ENCODE results near the gene SGMS1.

The SGMS1 gene

DNA sequence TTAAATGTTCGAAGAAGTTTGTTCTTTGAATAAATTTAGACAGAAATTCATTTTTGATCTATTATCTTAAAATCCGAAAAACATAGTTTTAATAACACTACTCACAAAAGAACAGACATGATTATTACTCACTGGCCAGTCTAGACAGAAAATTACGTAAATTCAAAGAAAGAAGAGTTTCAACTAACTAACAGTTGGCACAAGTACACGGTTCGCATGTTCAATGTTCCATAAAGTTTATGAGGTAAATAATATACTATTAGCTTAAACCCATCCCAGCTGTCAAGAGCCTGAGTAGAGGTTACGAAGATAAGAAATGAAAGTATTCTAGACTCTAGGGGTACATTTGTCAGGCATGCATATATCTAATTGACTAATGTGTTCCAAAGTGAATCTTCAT, 220.7 kb downstream of the SGMS1 start:
- no peaks in the 10 kb centered on the region for H3K79me2 ChIP-seq (ENCODE audit: low read length)
- H3K4me2 ChIP-seq (ENCODE audit: low read length) = no peak overlapping the region
- no peaks in the 10 kb centered on the region for H4K20me1 ChIP-seq (ENCODE audit: insufficient read depth, low read length)
- H2AFZ ChIP-seq (ENCODE audit: low read depth, low read length) = no peak overlapping the region
- no peak overlapping the region for H3K4me3 ChIP-seq (ENCODE audit: low read length)
- no peak for TF ChIP-seq EZH2phosphoT487 (IDR thresholded peaks at IDR 0.05; ENCODE audit: low read depth)
- TF ChIP-seq, protein P1, sequence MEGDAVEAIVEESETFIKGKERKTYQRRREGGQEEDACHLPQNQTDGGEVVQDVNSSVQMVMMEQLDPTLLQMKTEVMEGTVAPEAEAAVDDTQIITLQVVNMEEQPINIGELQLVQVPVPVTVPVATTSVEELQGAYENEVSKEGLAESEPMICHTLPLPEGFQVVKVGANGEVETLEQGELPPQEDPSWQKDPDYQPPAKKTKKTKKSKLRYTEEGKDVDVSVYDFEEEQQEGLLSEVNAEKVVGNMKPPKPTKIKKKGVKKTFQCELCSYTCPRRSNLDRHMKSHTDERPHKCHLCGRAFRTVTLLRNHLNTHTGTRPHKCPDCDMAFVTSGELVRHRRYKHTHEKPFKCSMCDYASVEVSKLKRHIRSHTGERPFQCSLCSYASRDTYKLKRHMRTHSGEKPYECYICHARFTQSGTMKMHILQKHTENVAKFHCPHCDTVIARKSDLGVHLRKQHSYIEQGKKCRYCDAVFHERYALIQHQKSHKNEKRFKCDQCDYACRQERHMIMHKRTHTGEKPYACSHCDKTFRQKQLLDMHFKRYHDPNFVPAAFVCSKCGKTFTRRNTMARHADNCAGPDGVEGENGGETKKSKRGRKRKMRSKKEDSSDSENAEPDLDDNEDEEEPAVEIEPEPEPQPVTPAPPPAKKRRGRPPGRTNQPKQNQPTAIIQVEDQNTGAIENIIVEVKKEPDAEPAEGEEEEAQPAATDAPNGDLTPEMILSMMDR (IDR thresholded peaks at IDR 0.05; ENCODE audit: low read depth, low read length) = no peak
- H3K27me3 ChIP-seq (ENCODE audit: low read depth, low read length) = no peaks in the 10 kb centered on the region
- H3K9me3 ChIP-seq (ENCODE audit: insufficient read depth, low read length) = no peaks in the 10 kb centered on the region
- H3K9ac ChIP-seq (ENCODE audit: low read length) = no peak overlapping the region
- H3K27ac ChIP-seq (ENCODE audit: low read length) = no peak overlapping the region
- no peaks in the 10 kb centered on the region for H3K4me1 ChIP-seq (ENCODE audit: low read length)
- H3K36me3 ChIP-seq (replicated peaks; ENCODE audit: low read depth, low read length) = peaks cover 5% of the 10 kb centered on the region

DNA sequence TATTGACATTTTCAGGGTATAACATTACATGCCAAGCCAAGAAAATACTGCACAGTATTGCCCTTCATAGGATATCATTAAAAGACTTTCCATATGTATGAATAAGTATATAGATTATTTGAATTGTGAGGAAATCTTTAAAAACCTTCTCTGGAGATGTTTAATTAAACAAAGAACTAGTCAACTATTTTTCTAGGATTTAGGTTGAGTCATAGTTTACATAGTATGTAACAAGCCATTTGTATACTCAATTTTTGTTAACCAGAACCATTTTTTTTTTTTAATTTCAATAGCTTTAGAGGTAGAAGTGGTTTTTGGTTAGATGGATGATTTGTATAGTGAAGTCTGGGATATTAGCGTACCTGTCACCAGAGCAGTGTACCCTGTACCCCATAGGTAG, 221.3 kb downstream of the SGMS1 start:
- no peak overlapping the region for H3K4me3 ChIP-seq (ENCODE audit: low read length)
- H3K4me1 ChIP-seq (ENCODE audit: low read length) = peaks cover under 1% of the 10 kb centered on the region; the same call in 1 of the 2 replicates
- no peak overlapping the region for H3K27ac ChIP-seq (ENCODE audit: low read length)
- H3K36me3 ChIP-seq (replicated peaks; ENCODE audit: low read depth, low read length) = peaks cover 5% of the 10 kb centered on the region
- H2AFZ ChIP-seq (ENCODE audit: low read depth, low read length) = no peak overlapping the region
- no peaks in the 10 kb centered on the region for H4K20me1 ChIP-seq (ENCODE audit: insufficient read depth, low read length)
- H3K4me2 ChIP-seq (ENCODE audit: low read length) = no peak overlapping the region
- no peak overlapping the region for H3K9ac ChIP-seq (ENCODE audit: low read length)
- H3K79me2 ChIP-seq (ENCODE audit: low read length) = no peaks in the 10 kb centered on the region
- no peaks in the 10 kb centered on the region for H3K27me3 ChIP-seq (ENCODE audit: low read depth, low read length)
- TF ChIP-seq EZH2phosphoT487 (IDR thresholded peaks at IDR 0.05; ENCODE audit: low read depth) = no peak
- TF ChIP-seq, protein P1 (IDR thresholded peaks at IDR 0.05; ENCODE audit: low read depth, low read length) = no peak
- no peaks in the 10 kb centered on the region for H3K9me3 ChIP-seq (ENCODE audit: insufficient read depth, low read length)

DNA sequence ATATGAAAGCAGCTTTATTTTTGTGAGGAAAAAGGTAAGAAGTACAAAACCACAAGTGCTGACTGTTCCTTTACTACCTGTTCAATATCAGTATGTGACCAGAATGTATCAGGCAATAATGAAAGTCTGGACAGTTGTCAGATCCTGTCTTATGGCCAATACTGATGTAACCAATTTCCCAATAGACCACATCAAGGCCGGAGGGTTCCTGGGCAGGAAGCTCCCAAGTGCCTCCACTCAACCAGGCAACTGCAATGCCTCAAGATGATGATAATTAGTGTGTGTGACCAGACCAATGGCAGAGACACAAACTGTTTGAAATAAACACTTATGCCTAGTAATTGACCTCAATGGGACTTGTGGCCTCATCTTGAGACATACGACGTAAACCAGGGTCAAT, 223.1 kb downstream of the SGMS1 start:
- peaks cover 14% of the 10 kb centered on the region; the same call in 1 of the 2 replicates for H4K20me1 ChIP-seq (ENCODE audit: insufficient read depth, low read length)
- H2AFZ ChIP-seq (ENCODE audit: low read depth, low read length) = no peak overlapping the region
- H3K9me3 ChIP-seq (ENCODE audit: insufficient read depth, low read length) = no peaks in the 10 kb centered on the region
- no peak overlapping the region for H3K4me2 ChIP-seq (ENCODE audit: low read length)
- 0 out of 2 replicates have a peak, but pooled peaks cover 4% of the 10 kb centered on the region for H3K79me2 ChIP-seq (ENCODE audit: low read length)
- no peaks in the 10 kb centered on the region for H3K27me3 ChIP-seq (ENCODE audit: low read depth, low read length)
- no peak overlapping the region for H3K4me3 ChIP-seq (ENCODE audit: low read length)
- H3K27ac ChIP-seq (ENCODE audit: low read length) = no peak overlapping the region
- peaks cover 18% of the 10 kb centered on the region for H3K4me1 ChIP-seq (ENCODE audit: low read length)
- TF ChIP-seq, protein P1 (IDR thresholded peaks at IDR 0.05; ENCODE audit: low read depth, low read length) = no peak
- no peak for TF ChIP-seq EZH2phosphoT487 (IDR thresholded peaks at IDR 0.05; ENCODE audit: low read depth)
- no peak overlapping the region for H3K9ac ChIP-seq (ENCODE audit: low read length)
- H3K36me3 ChIP-seq (replicated peaks; ENCODE audit: low read depth, low read length) = no peaks in the 10 kb centered on the region

DNA sequence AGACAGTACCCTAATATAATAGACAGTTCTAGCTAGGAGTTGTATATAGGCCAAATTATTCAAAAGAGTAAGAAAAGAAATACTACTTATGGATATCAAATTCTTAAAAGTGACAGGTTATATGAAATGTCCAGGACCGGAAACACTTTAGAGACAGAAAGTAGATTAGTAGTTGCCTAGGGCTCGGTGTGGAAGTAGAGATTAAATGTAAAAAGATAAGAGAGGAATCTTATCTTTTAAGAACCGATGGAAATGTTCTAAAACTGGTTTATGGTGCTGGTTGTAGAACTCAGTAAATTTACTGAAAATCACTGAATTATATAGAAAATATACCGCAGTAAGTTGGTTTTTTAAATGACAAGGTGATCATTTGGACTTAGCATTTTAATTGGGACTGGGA, 224.9 kb downstream of the SGMS1 start:
- Histone ChIP-seq H3K9me3 (ENCODE audit: insufficient read depth, low read length) (no peaks in the 10 kb centered on the region), H3K36me3 (replicated peaks; ENCODE audit: low read depth, low read length) (no peaks in the 10 kb centered on the region), H3K4me2 (ENCODE audit: low read length) (no peak overlapping the region), H4K20me1 (ENCODE audit: insufficient read depth, low read length) (peaks cover 17% of the 10 kb centered on the region; the same call in 1 of the 2 replicates), H3K79me2 (ENCODE audit: low read length) (peaks cover 4% of the 10 kb centered on the region; the same call in 1 of the 2 replicates), H2AFZ (ENCODE audit: low read depth, low read length) (no peak overlapping the region), H3K4me1 (ENCODE audit: low read length) (peaks cover 26% of the 10 kb centered on the region), H3K4me3 (ENCODE audit: low read length) (no peak overlapping the region), H3K27ac (ENCODE audit: low read length) (no peak overlapping the region), H3K27me3 (ENCODE audit: low read depth, low read length) (no peaks in the 10 kb centered on the region), H3K9ac (ENCODE audit: low read length) (no peak overlapping the region)
- no peak for TF ChIP-seq EZH2phosphoT487 (IDR thresholded peaks at IDR 0.05; ENCODE audit: low read depth)
- TF ChIP-seq, protein P1 (IDR thresholded peaks at IDR 0.05; ENCODE audit: low read depth, low read length) = no peak
